Endothelial cell of umbilical vein (primary cell): ENCODE results near the gene NLGN1.

ENCODE experiments used
- CTCF ChIP-seq, 2 donors: IDR thresholded peaks; 1 replicate in 1 of 2; 2 replicates in 1 of 2; pipeline ENCODE4 v1.5.1; 2011; ENCODE audit warnings: low read length in 2 of 2, mild to moderate bottlenecking in 2 of 2, moderate library complexity in 2 of 2, control low read depth in 1 of 2, inconsistent platforms in 1 of 2, low read depth in 1 of 2; ENCODE audit not compliant: insufficient read depth in 1 of 2; ENCODE audit errors: extremely low read depth in 1 of 2
- POLR2A ChIP-seq: IDR thresholded peaks from 2 replicates; pipeline ENCODE4 v1.6.1; 2012; ENCODE audit warnings: low read depth, mild to moderate bottlenecking, control low read depth, low read length
- POLR2AphosphoS5 ChIP-seq: IDR thresholded peaks from 2 replicates; pipeline ENCODE4 v1.6.1; 2012; ENCODE audit warnings: low read depth, mild to moderate bottlenecking, control low read depth, low read length, moderate library complexity; ENCODE audit not compliant: insufficient read depth

- TF ChIP-seq CTCF (IDR thresholded peaks at IDR 0.05; ENCODE audit: extremely low read depth in 1 of 2, insufficient read depth in 1 of 2, low read depth in 1 of 2, low read length in 2 of 2) (no peak), POLR2A (no peak), POLR2AphosphoS5 (no peak)
Measured at GRCh38 chr3:174191380-174191779, 793.8 kb downstream of the NLGN1 start.
